Transverse colon (tissue), 4 donors: ENCODE measurements around the gene ADK. TPM values are rescaled to one million over a fixed set of nuclear protein-coding genes. Genes with fewer than 3 reads are reported as not detected.

Experiments
- DNase-seq: peaks from one replicate; pipeline ENCODE4 v3.0.0-alpha.2; 2019
- H3K27ac ChIP-seq, 4 donors: fragments of 200-600 bp; sonication (generic); 2 replicates each; pipeline ENCODE4 v1.5.1; 2016 to 2018; ENCODE audit warnings: inconsistent platforms in 4 of 4
- H3K27me3 ChIP-seq: fragments of 200-600 bp; sonication (generic); 2 replicates; pipeline ENCODE4 v1.5.1; 2017; ENCODE audit warnings: inconsistent platforms
- H3K36me3 ChIP-seq, 4 donors: fragments of 200-600 bp; sonication (generic); 2 replicates each; pipeline ENCODE4 v1.5.1; 2017 to 2019; ENCODE audit warnings: inconsistent platforms in 4 of 4
- H3K4me1 ChIP-seq, 4 donors: fragments of 200-600 bp; sonication (generic); 2 replicates each; pipeline ENCODE4 v1.5.1; 2017 to 2020; ENCODE audit warnings: inconsistent platforms in 4 of 4
- H3K4me3 ChIP-seq, 4 donors: fragments of 200-600 bp; sonication (generic); 1 replicate in 1 of 4; 2 replicates in 3 of 4; pipeline versions ENCODE4 v1.5.1 to v1.6.1; 2017 to 2019; ENCODE audit warnings: inconsistent platforms in 4 of 4
- H3K9me3 ChIP-seq, 2 donors: fragments of 200-600 bp; sonication (generic); 2 replicates each; pipeline ENCODE4 v1.5.1; 2017 to 2019; ENCODE audit warnings: inconsistent platforms in 2 of 2
- EP300 ChIP-seq: sonication (generic); formaldehyde crosslinking; IDR thresholded peaks from one replicate; pipeline ENCODE4 v1.6.1; 2017; ENCODE audit warnings: antibody characterized with exemption, low read depth
- POLR2A ChIP-seq: fragments of 450-650 bp; IDR thresholded peaks from one replicate; pipeline ENCODE4 v1.6.1; 2016; ENCODE audit warnings: antibody characterized with exemption, mild to moderate bottlenecking, moderate library complexity
- POLR2AphosphoS5 ChIP-seq, 3 donors: sonication (generic); formaldehyde crosslinking; IDR thresholded peaks; one replicate each; pipeline ENCODE4 v1.6.1; 2016; ENCODE audit warnings: antibody characterized with exemption in 3 of 3
- WGBS, 2 donors: methylation state at CpG; one replicate each; pipeline ENCODE4 v1.1.5; 2018; ENCODE audit warnings: low coverage in 1 of 2; 5-methylcytosine and 5-hydroxymethylcytosine counted together
- in situ Hi-C, 4 donors: fragments of 200-750 bp; cut with MboI; loops; one replicate each; pipeline versions ENCODE4 v1.15.0 to v1.15.1; 2017; ENCODE audit warnings: low sequenced_read_pairs in 3 of 4, low pct_ligation_motif_present in 1 of 4, low pct_unique_long_range_greater_than_20kb in 1 of 4
- intact Hi-C: fragments of 100-400 bp; cut with DNase I; formaldehyde crosslinking; loops from one replicate; pipeline ENCODE4 v1.15.1; 2023; ENCODE audit warnings: low total_unique reads
- total RNA-seq, 4 donors: library from RNA; depleted of rRNA; stranded (reverse); fragments of >200 nt; gene quantifications; one replicate each; pipeline ENCODE4 v1.1.0, GENCODE V29; 2016
- TF ChIP-seq, protein P1 (sequence below), 5 experiments: fragments of 200-600 bp in 3 of 5; fragments of 450-650 bp in 2 of 5; sonication (generic) in 3 of 5; IDR thresholded peaks; 1 replicate in 2 of 5; 2 replicates in 3 of 5; pipeline ENCODE4 v1.5.1; 2016 to 2017; ENCODE audit warnings: antibody characterized with exemption in 5 of 5, inconsistent platforms in 3 of 5, mild to moderate bottlenecking in 2 of 5, moderate library complexity in 1 of 5

ADK gene
- total RNA-seq, 4 donors from 2014 or later: 6.8 to 25.2 (median 14.8) TPM

DNA sequence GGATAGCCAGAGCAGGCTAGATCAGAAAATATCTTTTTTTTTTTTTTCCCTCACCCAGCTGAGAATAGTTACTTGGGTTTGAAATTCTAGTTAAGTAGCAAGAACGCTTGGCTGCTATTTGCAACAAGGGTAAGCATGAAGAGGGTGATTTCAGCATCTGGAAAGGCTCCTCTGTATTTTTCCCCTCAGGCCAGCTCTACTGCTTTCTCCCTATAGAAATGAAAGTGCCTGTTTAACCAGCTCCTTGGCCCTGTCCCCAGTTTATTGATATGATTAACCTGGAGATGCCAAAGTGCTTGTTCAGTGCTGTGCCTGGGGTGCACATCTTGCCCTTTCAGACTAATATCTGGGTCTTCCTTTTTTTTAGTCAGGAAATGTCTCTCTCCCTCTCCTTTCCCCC, 37.5 kb upstream of the ADK start:
- WGBS, 2 donors: 73 to 80% methylated on average over 1 of the region's 1 CpG
- Histone ChIP-seq H3K27me3 (no peaks in the 10 kb centered on the region), H3K36me3 (peaks cover 0 to 83% (median 36%) of the 10 kb centered on the region in 4 donors), H3K4me1 (peaks cover 0 to 10% (median 0%) of the 10 kb centered on the region in 4 donors), H3K27ac (peak overlapping the region; percentile 2 to 64 (median 21)), H3K4me3 (no peak overlapping the region), H3K9me3 (no peaks in the 10 kb centered on the region)
- no peak for DNase-seq
- in situ Hi-C loops (no loop called here), intact Hi-C loops (no loop called here)
- TF ChIP-seq POLR2AphosphoS5 (IDR thresholded peaks at IDR 0.05) (no peak), POLR2A (no peak), EP300 (no peak)
- TF ChIP-seq, protein P1, sequence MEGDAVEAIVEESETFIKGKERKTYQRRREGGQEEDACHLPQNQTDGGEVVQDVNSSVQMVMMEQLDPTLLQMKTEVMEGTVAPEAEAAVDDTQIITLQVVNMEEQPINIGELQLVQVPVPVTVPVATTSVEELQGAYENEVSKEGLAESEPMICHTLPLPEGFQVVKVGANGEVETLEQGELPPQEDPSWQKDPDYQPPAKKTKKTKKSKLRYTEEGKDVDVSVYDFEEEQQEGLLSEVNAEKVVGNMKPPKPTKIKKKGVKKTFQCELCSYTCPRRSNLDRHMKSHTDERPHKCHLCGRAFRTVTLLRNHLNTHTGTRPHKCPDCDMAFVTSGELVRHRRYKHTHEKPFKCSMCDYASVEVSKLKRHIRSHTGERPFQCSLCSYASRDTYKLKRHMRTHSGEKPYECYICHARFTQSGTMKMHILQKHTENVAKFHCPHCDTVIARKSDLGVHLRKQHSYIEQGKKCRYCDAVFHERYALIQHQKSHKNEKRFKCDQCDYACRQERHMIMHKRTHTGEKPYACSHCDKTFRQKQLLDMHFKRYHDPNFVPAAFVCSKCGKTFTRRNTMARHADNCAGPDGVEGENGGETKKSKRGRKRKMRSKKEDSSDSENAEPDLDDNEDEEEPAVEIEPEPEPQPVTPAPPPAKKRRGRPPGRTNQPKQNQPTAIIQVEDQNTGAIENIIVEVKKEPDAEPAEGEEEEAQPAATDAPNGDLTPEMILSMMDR (IDR thresholded peaks at IDR 0.05): no peak

DNA sequence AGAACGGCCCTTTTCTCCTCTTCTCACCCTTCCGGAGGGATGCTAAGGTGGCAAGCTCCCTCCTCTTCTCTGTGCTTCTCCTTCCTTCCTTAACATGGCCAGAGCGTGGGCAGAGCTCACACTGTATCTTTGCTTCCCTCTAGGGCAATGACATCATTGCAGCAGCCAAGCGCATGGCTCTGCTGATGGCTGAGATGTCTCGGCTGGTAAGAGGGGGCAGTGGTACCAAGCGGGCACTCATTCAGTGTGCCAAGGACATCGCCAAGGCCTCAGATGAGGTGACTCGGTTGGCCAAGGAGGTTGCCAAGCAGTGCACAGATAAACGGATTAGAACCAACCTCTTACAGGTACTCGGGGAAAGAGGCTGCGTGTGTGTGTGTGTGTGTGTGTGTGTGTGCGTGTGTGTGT, 37.0 kb upstream of the ADK start:
- H3K4me3 ChIP-seq: no peak overlapping the region
- 74 to 90% methylated on average over 4 to 12 of the region's 12 CpGs for WGBS, 2 donors
- H3K9me3 ChIP-seq: no peaks in the 10 kb centered on the region
- intact Hi-C loops: no loop called here
- in situ Hi-C loops: no loop called here
- peaks cover 0 to 10% (median 1%) of the 10 kb centered on the region in 4 donors for H3K4me1 ChIP-seq
- TF ChIP-seq POLR2A (no peak), POLR2AphosphoS5 (IDR thresholded peaks at IDR 0.05) (no peak), EP300 (no peak)
- TF ChIP-seq, protein P1 (IDR thresholded peaks at IDR 0.05): no peak
- peaks cover 0 to 82% (median 35%) of the 10 kb centered on the region in 4 donors for H3K36me3 ChIP-seq
- H3K27me3 ChIP-seq: no peaks in the 10 kb centered on the region
- H3K27ac ChIP-seq: peak overlapping the region; percentile 2 to 64 (median 21)
- no peak for DNase-seq

DNA sequence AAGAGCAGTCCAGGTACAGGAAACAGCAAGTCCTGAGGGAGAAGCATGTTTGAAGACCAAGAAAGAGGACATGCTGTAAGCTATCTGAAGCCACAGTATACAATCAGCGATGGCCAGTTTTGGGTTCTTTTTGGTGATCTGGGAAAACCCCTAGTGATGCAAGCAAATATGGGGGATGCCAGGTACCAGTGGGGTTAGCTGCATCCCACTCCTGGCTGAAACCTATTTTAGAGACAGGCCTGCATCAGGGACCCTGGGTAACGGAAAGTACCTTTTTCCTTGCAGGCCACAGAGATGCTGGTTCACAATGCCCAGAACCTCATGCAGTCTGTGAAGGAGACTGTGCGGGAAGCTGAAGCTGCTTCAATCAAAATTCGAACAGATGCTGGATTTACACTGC, 33.3 kb upstream of the ADK start:
- no peaks in the 10 kb centered on the region for H3K27me3 ChIP-seq
- whole genome bisulfite sequencing, 2 donors: 84% methylated on average over 4 of the region's 4 CpGs; no CpG with 5 or more reads in 1 of the 2 donors
- H3K36me3 ChIP-seq: peaks cover 0 to 62% (median 23%) of the 10 kb centered on the region in 4 donors
- TF ChIP-seq POLR2A (no peak), EP300 (no peak), POLR2AphosphoS5 (IDR thresholded peaks at IDR 0.05) (no peak)
- TF ChIP-seq, protein P1 (IDR thresholded peaks at IDR 0.05): no peak
- no peak overlapping the region for H3K4me3 ChIP-seq
- no peaks in the 10 kb centered on the region for H3K9me3 ChIP-seq
- intact Hi-C loops: no loop called here
- in situ Hi-C loops: no loop called here
- DNase-seq: no peak
- H3K27ac ChIP-seq: no peak overlapping the region
- H3K4me1 ChIP-seq: peaks cover 0 to 8% (median 4%) of the 10 kb centered on the region in 4 donors

DNA sequence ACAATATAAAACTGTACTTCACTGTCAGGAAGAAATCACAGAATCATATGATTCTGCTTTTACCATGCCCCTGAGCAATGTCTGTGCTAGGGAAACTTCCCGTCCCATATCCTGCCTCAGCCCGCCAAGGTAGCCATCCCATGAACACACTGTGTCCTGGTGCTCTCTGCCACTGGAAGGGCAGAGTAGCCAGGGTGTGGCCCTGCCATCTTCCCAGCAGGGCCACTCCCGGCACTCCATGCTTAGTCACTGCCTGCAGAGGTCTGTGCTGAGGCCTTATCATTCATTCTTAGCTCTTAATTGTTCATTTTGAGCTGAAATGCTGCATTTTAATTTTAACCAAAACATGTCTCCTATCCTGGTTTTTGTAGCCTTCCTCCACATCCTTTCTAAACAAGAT, 32.2 kb upstream of the ADK start:
- 64% methylated on average over 3 of the region's 3 CpGs; no CpG with 5 or more reads in 1 of the 2 donors for WGBS, 2 donors
- peak overlapping the region in 2 of 4 donors; percentile 1 to 14 for H3K27ac ChIP-seq
- H3K4me3 ChIP-seq: no peak overlapping the region
- peaks cover 0 to 68% (median 24%) of the 10 kb centered on the region in 4 donors for H3K36me3 ChIP-seq
- DNase-seq: peak; percentile 33
- TF ChIP-seq POLR2AphosphoS5 (IDR thresholded peaks at IDR 0.05) (no peak), EP300 (no peak), POLR2A (no peak)
- TF ChIP-seq, protein P1 (IDR thresholded peaks at IDR 0.05): no peak
- H3K4me1 ChIP-seq: peaks cover 0 to 11% (median 1%) of the 10 kb centered on the region in 4 donors
- H3K9me3 ChIP-seq: no peaks in the 10 kb centered on the region
- no peaks in the 10 kb centered on the region for H3K27me3 ChIP-seq
- intact Hi-C loops: no loop called here
- in situ Hi-C loops: no loop called here
